Frontal cortex (tissue), 4 donors: ENCODE measurements around the gene COL4A4. TPM values are rescaled to one million over a fixed set of nuclear protein-coding genes. Genes with fewer than 3 reads are reported as not detected.

ENCODE experiments used
- DNase-seq, 2 donors: peaks; one replicate each; pipeline ENCODE4 v3.0.0; 2012; ENCODE audit warnings: low spot score in 2 of 2
- FAIRE-seq: peaks from 2 replicates; lab custom pipeline; 2012; peaks lifted over from hg19 to GRCh38; lab: Jason Lieb, UNC
- total RNA-seq: library from RNA; depleted of rRNA; stranded (reverse); fragments of >200 nt; gene quantifications from one replicate; pipeline ENCODE4 v1.2.3, GENCODE V29; 2014
- donor health status: control.
- donor health status: control.
- donor health status: control.

COL4A4 gene
- total RNA-seq, 1 donor from 2014 or later: 0.41 TPM

- no peak for FAIRE-seq
- no peak for DNase-seq
These were observed 168.4 kb downstream of the COL4A4 start for GRCh38 chr2:226995625-226996041.

DNA sequence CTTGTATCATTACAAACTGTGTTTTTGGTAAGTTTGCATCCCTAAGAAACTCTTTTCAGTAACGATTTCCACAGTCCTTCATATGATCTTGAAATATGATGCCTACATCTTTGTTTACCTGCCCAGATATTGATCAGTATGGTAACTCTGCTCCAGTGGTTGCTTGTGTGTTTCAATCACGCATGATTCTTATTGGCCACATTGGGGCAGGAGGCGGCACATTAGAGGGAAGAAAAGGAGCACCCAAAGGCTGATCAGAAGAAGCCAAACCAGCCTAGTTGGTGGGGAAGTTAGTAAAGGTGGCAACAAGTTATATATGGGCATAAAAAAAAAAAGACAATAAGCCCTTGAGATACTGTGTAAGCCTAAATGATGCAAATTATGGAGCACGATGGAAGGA, 169.2 kb downstream of the COL4A4 start:
- FAIRE-seq (no peak), DNase-seq (no peak)

DNA sequence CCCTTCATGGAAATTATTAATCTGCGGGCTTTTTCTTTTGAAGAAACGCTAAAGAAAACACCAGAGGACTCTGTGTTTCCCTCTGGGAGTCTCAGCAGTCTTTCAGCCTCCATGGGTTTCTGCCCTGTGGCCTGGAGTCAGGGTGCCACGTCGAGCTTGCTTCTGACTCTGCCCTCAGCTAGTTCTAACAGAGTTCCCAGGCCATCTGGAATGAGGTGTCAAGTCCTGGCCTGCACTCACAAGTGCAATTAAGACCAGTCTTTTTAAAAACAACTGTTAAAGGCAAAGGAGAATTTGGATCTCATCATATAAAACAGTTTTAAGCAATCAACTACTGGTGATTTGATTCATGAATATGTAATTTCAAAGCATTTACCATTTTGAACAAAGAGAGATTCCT, 170.8 kb downstream of the COL4A4 start:
- no peak for FAIRE-seq
- DNase-seq: no peak

DNA sequence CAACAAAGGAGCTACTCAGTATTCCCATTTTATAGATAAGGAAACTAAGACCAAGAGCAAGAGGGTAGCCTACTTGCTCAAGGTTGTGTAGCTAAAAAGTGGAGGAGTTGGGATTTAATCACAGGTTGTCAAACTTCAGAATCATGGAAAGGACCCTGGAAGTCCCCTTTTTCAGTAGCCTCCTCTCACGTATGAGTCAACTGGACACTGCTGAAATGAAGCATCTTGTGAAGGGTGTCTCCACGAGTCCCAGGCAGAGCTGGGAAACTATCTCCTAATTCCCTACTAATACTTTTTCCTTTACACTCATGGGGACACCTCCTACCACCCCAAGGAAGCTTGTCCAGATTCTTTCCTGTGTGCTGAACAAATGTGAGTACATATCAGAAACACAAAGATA, 172.3 kb downstream of the COL4A4 start:
- FAIRE-seq (no peak), DNase-seq (no peak)

DNA sequence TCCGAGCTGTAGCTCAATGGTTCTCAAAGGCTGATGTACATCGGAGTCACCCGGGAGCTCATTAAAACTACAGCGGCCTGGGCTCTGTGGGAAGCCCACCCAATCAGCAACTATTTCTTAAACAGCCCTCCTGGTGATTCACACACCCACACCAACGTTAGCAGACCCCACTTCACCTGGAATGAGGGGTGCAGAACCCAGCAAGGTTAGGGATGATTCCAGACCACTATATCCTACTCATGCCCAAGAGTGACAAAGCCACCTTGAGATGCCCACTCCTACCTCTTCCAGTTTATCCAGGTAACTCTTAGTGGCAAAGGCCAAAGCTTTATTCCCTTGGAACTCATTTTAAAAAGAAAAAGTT, 178.4 kb downstream of the COL4A4 start:
- FAIRE-seq: no peak
- DNase-seq: no peak

- FAIRE-seq (no peak), DNase-seq (peak; percentile 19 to 51)
These were observed 179.0 kb downstream of the COL4A4 start for GRCh38 chr2:226984750-226985582.

DNA sequence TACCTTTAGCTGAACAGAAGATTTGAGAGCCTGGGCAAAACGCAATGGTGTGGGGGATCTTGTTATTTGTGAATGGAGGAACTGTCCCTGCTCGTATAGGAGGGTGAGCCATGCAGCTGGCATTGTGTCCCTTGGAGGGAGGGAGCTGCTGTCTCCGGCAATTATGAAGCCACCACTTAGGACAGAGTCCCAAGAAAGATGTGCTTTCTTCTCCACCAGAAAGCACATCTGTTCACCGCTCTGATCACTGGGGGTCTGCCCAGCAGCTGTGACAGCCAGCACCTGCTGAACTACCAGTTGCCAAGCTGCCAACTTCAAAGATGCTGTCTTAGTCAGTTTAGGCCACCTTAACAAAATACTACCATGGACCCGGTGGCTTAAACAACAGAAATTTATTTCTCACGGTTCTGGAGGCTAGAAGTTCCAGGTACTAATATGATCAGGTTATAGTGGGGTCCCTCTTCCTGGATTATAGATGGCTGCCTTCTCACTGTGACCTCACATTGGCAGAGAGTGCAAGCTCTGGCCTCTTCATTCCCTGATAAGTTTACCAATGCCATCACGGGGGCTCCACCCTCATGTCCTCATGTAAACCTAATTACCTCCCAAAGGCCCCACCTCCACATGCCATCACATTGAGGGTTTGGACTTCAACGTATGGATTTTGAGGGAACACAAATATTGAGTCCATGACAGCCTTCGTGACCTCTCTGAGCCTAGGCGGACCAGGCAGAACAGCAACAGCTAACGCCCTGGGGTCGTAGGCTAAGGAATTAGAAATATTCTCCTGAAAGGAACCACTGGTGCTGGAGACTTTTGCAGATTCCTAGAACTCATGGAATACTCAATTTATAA, 179.9 kb downstream of the COL4A4 start:
- DNase-seq: no peak
- no peak for FAIRE-seq

- DNase-seq (no peak), FAIRE-seq (no peak)
These were observed 182.1 kb downstream of the COL4A4 start for GRCh38 chr2:226981791-226982326.

DNA sequence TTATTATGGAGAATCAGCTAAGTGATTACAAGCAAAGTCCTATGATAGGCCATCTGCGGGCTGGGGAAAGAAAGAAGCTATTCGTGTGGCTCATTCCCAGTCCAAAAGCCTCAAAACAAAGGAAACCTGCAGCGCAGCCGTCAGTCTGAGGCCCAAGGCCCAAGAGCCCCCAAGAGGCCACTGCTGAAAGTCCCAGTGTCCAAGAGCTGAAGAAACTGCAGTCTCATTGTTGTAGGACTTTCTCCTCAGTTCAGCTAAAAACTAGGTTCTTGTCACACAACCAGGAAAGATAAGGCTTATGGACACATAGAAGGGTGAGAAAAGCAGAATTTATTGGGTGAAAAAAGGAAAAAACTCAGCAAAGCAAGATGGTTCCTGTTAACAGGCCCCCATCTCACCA, 185.0 kb downstream of the COL4A4 start:
- FAIRE-seq (no peak), DNase-seq (peak in 1 of 2 donors; percentile 14)

GRCh38 chr2:226978300-226978699, 185.7 kb downstream of the COL4A4 start:
- no peak for DNase-seq
- no peak for FAIRE-seq

DNA sequence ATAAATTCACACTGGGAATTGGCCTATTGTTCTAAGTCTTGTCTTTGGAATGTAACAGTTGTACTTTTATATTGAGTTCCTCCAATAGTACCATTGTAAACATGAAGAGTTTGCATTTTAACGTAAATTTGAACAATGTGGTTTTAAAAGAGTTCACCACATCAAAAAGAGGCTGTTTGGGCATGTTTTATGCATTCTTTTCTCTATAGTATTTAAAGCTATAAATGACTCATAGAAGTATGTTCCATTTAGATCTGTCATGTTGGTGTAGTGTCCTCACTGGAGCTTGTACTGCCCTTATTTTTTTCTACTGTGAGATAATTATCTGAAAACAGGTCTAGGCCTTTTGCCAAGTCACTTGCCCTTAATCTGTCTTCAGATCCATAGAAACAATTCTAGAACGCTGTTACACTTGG, 186.2 kb downstream of the COL4A4 start:
- FAIRE-seq: no peak
- DNase-seq: no peak

DNA sequence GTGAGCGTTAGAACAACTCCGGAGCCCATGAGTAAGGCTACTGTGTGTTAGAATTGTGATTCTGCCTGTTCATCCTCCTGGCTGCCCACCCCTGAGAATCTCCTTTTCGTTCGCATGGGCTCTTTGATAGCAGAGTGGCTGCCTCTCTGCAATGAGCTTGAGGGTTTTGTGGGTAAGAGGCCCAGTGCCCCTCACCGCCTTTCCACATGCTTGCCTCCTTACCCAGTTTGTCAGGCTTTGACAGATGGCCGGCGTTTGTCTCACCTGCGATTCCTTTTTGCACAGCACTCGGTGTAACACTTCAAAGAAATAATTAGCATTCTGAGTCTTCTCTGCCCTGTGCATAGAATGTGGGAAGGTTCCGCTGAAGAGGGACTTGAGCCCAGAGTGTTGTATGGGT, 190.2 kb downstream of the COL4A4 start:
- DNase-seq (no peak), FAIRE-seq (no peak)

- DNase-seq (no peak), FAIRE-seq (no peak)
These were observed 192.2 kb downstream of the COL4A4 start for GRCh38 chr2:226971770-226972169.

DNA sequence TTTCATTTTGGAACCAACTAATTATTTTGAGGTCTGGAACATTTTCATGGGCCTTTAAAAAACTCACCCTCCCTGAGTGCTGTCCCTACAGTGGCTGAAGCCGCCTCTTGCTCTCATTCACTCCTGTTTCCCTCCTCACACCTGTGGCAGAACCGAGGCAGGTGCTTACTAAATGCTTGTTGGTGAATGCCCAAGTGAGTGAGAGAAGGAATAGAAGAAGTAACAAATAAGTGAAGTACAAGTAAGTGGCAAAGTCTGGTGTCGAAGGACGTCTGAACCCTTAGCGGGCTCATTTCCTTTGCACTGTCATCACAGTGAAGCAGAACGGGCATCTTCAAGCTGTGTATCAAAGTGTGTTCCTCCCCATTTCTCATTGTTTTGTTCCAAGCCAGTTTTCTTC, 192.9 kb downstream of the COL4A4 start:
- FAIRE-seq (no peak), DNase-seq (no peak)

- FAIRE-seq: no peak
- DNase-seq: no peak
These were observed 193.6 kb downstream of the COL4A4 start for GRCh38 chr2:226970362-226970761.

DNA sequence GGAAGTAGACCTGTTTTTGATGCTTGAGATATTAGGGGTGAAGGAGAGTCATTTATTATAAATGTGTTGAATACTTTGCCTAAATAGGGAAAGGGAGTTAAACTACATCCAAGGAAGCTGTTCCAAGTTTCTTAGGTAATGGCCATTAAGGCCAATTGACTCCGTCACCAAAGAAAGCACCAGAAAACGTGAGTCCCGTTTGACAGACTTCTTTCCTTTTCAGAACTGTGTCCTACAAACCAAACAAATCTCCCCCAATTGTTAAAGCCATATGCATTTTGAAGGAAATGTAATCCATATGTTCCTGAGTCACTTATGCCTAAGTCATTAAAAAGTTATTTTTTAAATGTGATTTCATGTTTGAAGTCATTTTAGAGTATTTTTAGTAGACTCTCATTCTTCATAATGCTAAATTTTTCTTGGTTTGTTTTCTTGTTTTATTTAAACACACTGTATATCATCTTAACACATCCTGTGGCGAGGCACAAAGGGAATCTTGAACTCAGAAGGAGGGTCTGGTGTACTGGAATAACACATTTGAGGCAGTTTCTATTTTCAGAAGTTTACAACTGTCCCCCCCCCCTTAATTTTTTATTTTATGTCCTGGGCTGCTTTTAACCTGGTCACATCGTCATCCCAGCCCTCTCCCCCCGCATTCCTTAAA, 194.5 kb downstream of the COL4A4 start:
- FAIRE-seq (no peak), DNase-seq (no peak)

DNA sequence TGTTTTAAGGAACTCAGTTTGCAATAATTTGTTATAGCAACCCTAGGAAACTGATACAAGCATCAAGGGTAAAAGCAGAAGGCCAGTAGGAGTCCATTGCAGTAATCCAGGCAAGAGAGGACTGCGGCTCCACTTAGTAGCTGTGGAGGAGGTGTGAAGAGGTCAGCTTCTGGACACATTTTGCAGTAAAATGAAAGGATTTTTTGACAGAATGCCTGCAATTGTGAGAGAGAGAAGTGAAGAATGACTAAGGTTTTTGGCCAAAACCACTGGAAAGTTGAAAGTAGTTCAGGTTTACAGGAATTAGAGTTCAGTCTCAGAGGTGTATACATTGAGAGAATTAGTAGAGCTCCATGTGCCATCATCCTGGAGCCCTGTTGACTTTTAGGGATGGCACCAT, 198.6 kb downstream of the COL4A4 start:
- FAIRE-seq: no peak

DNA sequence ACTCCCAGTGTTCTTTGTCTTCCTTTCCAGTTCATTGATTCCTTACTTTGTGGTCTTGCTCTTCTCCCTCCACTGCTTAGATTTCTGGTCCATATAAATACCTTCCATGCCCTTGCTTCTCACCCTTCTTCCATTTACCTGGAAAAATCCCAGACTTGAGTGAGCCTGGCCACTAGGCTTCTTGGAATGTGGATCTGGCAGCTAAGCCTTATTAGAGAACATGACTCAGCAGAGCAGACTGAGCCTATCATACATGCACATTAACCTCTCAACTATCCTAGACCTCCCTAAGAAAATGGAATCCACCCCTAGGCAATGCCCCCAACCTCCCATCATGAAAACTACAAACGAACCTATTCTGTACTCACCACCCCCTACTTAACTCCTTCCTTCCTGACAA, 200.5 kb downstream of the COL4A4 start:
- FAIRE-seq (no peak), DNase-seq (no peak)

More for the DNA sequence above, 198.6 kb downstream of the COL4A4 start:
- DNase-seq: no peak

DNA sequence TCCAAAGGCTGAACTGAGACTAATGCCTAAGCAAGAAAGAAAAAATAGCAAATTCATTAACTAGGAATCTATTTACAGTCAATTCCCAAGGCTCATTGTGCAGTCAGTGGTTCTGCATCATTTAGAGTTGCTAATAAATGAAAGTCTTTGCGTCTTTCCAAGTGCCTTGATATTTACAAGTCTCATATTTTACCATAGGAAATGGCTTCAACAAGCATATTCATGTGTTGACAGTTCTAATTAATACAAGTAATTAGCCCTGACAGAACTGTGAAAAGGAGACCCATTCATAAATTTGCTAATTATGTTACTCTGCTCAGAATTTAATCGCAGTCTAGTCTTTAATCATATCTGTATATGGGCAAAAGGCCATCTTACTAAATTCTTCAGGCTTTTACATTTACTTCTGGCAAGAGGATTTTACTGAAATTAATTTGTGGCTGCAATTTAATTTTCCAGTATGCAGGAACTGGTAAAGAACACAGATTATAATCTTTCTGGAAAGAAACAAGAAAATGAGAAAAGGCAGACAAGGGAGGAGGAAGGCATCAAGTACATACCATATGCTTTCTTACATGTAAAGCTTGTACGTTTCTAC, 201.7 kb downstream of the COL4A4 start:
- FAIRE-seq (no peak), DNase-seq (no peak)

- DNase-seq (no peak), FAIRE-seq (no peak)
These were observed 204.6 kb downstream of the COL4A4 start for GRCh38 chr2:226959418-226959817.
